SK-N-SH (cell line): ENCODE data around the gene WNT3. TPM values are rescaled to one million over a fixed set of nuclear protein-coding genes. Genes with fewer than 3 reads are reported as not detected.

Source experiments
- CTCF ChIA-PET: fragments of 300-600, 350-600 bp; formaldehyde crosslinking; extraction: SDS; loops from one replicate; lab custom pipeline; 2021; lab: Yijun Ruan, JAX
- POLR2A ChIA-PET: fragments of 350-600 bp; sonication (Branson Sonifier 250); formaldehyde crosslinking; extraction: SDS; loops from one replicate; lab custom pipeline; 2020; ENCODE audit warnings: antibody characterized with exemption, inconsistent platforms; lab: Yijun Ruan, JAX
- DNase-seq: peaks from one replicate; pipeline ENCODE4 v3.0.0; 2012
- H2AFZ ChIP-seq: fragments of 200-600 bp; sonication (generic); 2 replicates; pipeline ENCODE4 v1.8.1; 2016; ENCODE audit warnings: antibody characterized with exemption, mild to moderate bottlenecking, low read depth
- H3F3A ChIP-seq: fragments of 200-600 bp; sonication (generic); replicated peaks from 2 replicates; pipeline ENCODE3; 2016; ENCODE audit warnings: antibody characterized with exemption, mild to moderate bottlenecking; ENCODE audit not compliant: insufficient read depth
- H3K27ac ChIP-seq, 2 experiments: fragments of 200-500 bp in 1 of 2; fragments of 200-600 bp in 1 of 2; sonication (Bioruptor generic) in 1 of 2; sonication (generic), shearing (Covaris generic) in 1 of 2; 2 replicates each; pipeline versions ENCODE4 v1.5.1 to v1.6.1; 2014 to 2016; ENCODE audit warnings: low read depth in 2 of 2, inconsistent platforms in 1 of 2, low read length in 1 of 2, mild to moderate bottlenecking in 1 of 2, mixed read lengths in 1 of 2
- H3K27me3 ChIP-seq: fragments of 200-600 bp; sonication (generic), shearing (Covaris generic); 2 replicates; pipeline ENCODE4 v1.6.1; 2016; ENCODE audit warnings: mixed run types; ENCODE audit not compliant: insufficient read depth
- H3K36me3 ChIP-seq, 2 experiments: fragments of 200-500 bp in 1 of 2; fragments of 200-600 bp in 1 of 2; sonication (Bioruptor generic) in 1 of 2; sonication (generic) in 1 of 2; replicated peaks in 1 of 2; 2 replicates each; pipeline versions ENCODE3 to v1.5.1; 2014 to 2016; ENCODE audit warnings: low read length in 1 of 2, mild to moderate bottlenecking in 1 of 2; ENCODE audit not compliant: insufficient read depth in 2 of 2, control insufficient read depth in 1 of 2
- H3K4me1 ChIP-seq, 2 experiments: fragments of 200-500 bp in 1 of 2; fragments of 200-600 bp in 1 of 2; sonication (Bioruptor generic) in 1 of 2; sonication (generic), shearing (Covaris generic) in 1 of 2; 2 replicates each; pipeline versions ENCODE4 v1.5.1 to v1.6.1; 2014 to 2016; ENCODE audit warnings: low read depth in 1 of 2, low read length in 1 of 2, mixed run types in 1 of 2; ENCODE audit not compliant: insufficient read depth in 2 of 2, control insufficient read depth in 1 of 2
- H3K4me2 ChIP-seq: fragments of 200-600 bp; sonication (generic), shearing (Covaris generic); 2 replicates; pipeline ENCODE4 v1.6.1; 2017; ENCODE audit warnings: mixed run types
- H3K4me3 ChIP-seq, 2 experiments: fragments of 200-500 bp in 1 of 2; fragments of 200-600 bp in 1 of 2; sonication (Bioruptor generic) in 1 of 2; sonication (generic), shearing (Covaris generic) in 1 of 2; 2 replicates each; pipeline versions ENCODE4 v1.5.1 to v1.8.1; 2014 to 2016; ENCODE audit warnings: low read depth in 2 of 2, inconsistent platforms in 1 of 2, low read length in 1 of 2, mild to moderate bottlenecking in 1 of 2, mixed read lengths in 1 of 2, moderate library complexity in 1 of 2
- H3K79me2 ChIP-seq: fragments of 200-600 bp; sonication (generic); 2 replicates; pipeline ENCODE4 v1.8.1; 2017; ENCODE audit warnings: mild to moderate bottlenecking; ENCODE audit not compliant: insufficient read depth
- H3K9ac ChIP-seq: fragments of 200-600 bp; sonication (generic); 2 replicates; pipeline ENCODE4 v1.6.1; 2017; ENCODE audit warnings: mixed run types
- H3K9me2 ChIP-seq: fragments of 200-600 bp; sonication (generic); 2 replicates; pipeline ENCODE4 v1.6.1; 2017; ENCODE audit warnings: mixed run types
- H3K9me3 ChIP-seq: fragments of 200-600 bp; sonication (generic); 2 replicates; pipeline ENCODE4 v1.6.1; 2017; ENCODE audit warnings: mixed run types, mild to moderate bottlenecking, moderate library complexity
- H4K20me1 ChIP-seq: fragments of 200-600 bp; sonication (generic); 2 replicates; pipeline ENCODE4 v1.6.1; 2017; ENCODE audit warnings: mild to moderate bottlenecking, mixed run types; ENCODE audit not compliant: insufficient read depth
- CTCF ChIP-seq: fragments of 200-600 bp; sonication (generic); IDR thresholded peaks from 2 replicates; pipeline ENCODE4 v1.6.1; 2017; ENCODE audit warnings: antibody characterized with exemption, mild to moderate bottlenecking, moderate library complexity
- IRF3 ChIP-seq: fragments of 150-350 bp; IDR thresholded peaks from 2 replicates; pipeline ENCODE4 v1.6.1; 2016; ENCODE audit warnings: mild to moderate bottlenecking, low read depth, low read length
- MEF2A ChIP-seq: IDR thresholded peaks from 2 replicates; pipeline ENCODE4 v1.4.0; 2012; ENCODE audit warnings: low read depth, borderline replicate concordance
- PBX3 ChIP-seq: IDR thresholded peaks from 2 replicates; pipeline ENCODE4; 2012
- RAD21 ChIP-seq: IDR thresholded peaks from 2 replicates; pipeline ENCODE4 v1.6.1; 2012; ENCODE audit warnings: mild to moderate bottlenecking, low read length
- RCOR1 ChIP-seq: fragments of 150-350 bp; IDR thresholded peaks from 2 replicates; pipeline ENCODE4 v1.6.1; 2017; ENCODE audit warnings: antibody characterized with exemption, low read length
- REST ChIP-seq: IDR thresholded peaks from 2 replicates; pipeline ENCODE4 v1.6.1; 2012; ENCODE audit warnings: mild to moderate bottlenecking, low read depth, low read length, moderate library complexity
- TCF12 ChIP-seq: IDR thresholded peaks from 2 replicates; pipeline ENCODE4 v1.4.0; 2012
- USF2 ChIP-seq: fragments of 150-350 bp; IDR thresholded peaks from 2 replicates; pipeline ENCODE4 v1.6.1; 2017; ENCODE audit warnings: antibody characterized with exemption, low read length, low read depth, borderline replicate concordance
- ZBTB33 ChIP-seq: IDR thresholded peaks from 2 replicates; pipeline ENCODE4 v1.4.0; 2012; ENCODE audit warnings: low read depth, borderline replicate concordance
- WGBS: methylation state at CpG from one replicate; pipeline ENCODE4 v1.1.6; 2017; ENCODE audit warnings: low lambda C conversion rate; 5-methylcytosine and 5-hydroxymethylcytosine counted together
- polyA plus RNA-seq, 3 experiments: library from polyadenylated mRNA; depleted of rRNA; stranded (reverse); fragments of >200 nt; gene quantifications; 2 replicates each; pipeline ENCODE4 v1.2.3, GENCODE V29; 2012

WNT3 gene
- polyA plus RNA-seq, 1 of the 3 experiments (the other 2 are of a cell fraction), result 5.3 TPM

GRCh38 chr17:46739982-46740381 is 78.5 kb downstream of the WNT3 start (continued):
- no peak for TF ChIP-seq IRF3
- TF ChIP-seq REST, result no peak
- no peak for TF ChIP-seq MEF2A

- no peak for DNase-seq
- Histone ChIP-seq H3K9me2 (no peaks in the 10 kb centered on the region), H3K36me3 (no peaks in the 10 kb centered on the region), H3K9me3 (no peaks in the 10 kb centered on the region), H3K27me3 (no peaks in the 10 kb centered on the region), H3F3A (peaks cover 44% of the 10 kb centered on the region), H2AFZ (no peak overlapping the region), H4K20me1 (no peaks in the 10 kb centered on the region), H3K4me1 (peaks cover 11 to 44% of the 10 kb centered on the region in 2 experiments), H3K4me2 (no peak overlapping the region), H3K9ac (no peak overlapping the region), H3K4me3 (no peak overlapping the region), H3K79me2 (no peaks in the 10 kb centered on the region)
- ChIA-PET POLR2A (no interaction called here), CTCF (interaction anchor here (1.2 kb wide), 1 partner anchor 12 kb away, joined by 6 read pairs; no protein-coding TSS in a partner anchor)
- 98% methylated on average over 4 of the region's 4 CpGs for whole genome bisulfite sequencing
- no peak for TF ChIP-seq USF2
- TF ChIP-seq RAD21, result no peak
- no peak for TF ChIP-seq ZBTB33
- peak; percentile 48; the same call in 1 of the 2 replicates for TF ChIP-seq PBX3
- no peak for TF ChIP-seq CTCF
- TF ChIP-seq RCOR1, result no peak
- TF ChIP-seq TCF12, result peak; percentile 76
- TF ChIP-seq, all 33 proteins: peak for 2
- no peak overlapping the region for H3K27ac ChIP-seq
These were observed 79.9 kb downstream of the WNT3 start for GRCh38 chr17:46738544-46738943.
